CD14-positive monocyte (primary cell): Measurements from ENCODE around the gene ALS2CL. TPM values are rescaled to one million over a fixed set of nuclear protein-coding genes. Genes with fewer than 3 reads are reported as not detected.
A peak's percentile ranks its signal among the peaks of the same experiment; 100 is the strongest.

Source experiments
- DNase-seq, 3 donors: peaks; one replicate each; pipeline ENCODE4 v3.0.0-alpha.2; 2011 to 2022
- H2AFZ ChIP-seq: 2 replicates; pipeline ENCODE4 v1.6.0; 2012; ENCODE audit warnings: mild to moderate bottlenecking, low read depth, low read length, inconsistent platforms; ENCODE audit not compliant: insufficient read depth, poor library complexity, severe bottlenecking
- H3K27ac ChIP-seq, 2 donors: 1 replicate in 1 of 2; 2 replicates in 1 of 2; pipeline ENCODE4 v1.5.1; 2012 to 2013; ENCODE audit warnings: low read length in 2 of 2, control low read depth in 1 of 2, inconsistent platforms in 1 of 2, low read depth in 1 of 2, mild to moderate bottlenecking in 1 of 2
- H3K27me3 ChIP-seq, 2 donors: one replicate each; pipeline versions ENCODE4 v1.6.0 to v1.6.1; 2011 to 2013; ENCODE audit warnings: low read length in 2 of 2; ENCODE audit not compliant: control insufficient read depth in 2 of 2, insufficient read depth in 2 of 2
- H3K36me3 ChIP-seq, 2 donors: replicated peaks in 1 of 2; 1 replicate in 1 of 2; 2 replicates in 1 of 2; pipeline versions ENCODE4 v1.5.1 to v1.6.1; 2012 to 2013; ENCODE audit warnings: low read length in 2 of 2, control low read depth in 1 of 2, inconsistent platforms in 1 of 2, mild to moderate bottlenecking in 1 of 2; ENCODE audit not compliant: insufficient read depth in 2 of 2, control insufficient read depth in 1 of 2
- H3K4me1 ChIP-seq, 2 donors: 1 replicate in 1 of 2; 2 replicates in 1 of 2; pipeline versions ENCODE4 v1.5.1 to v1.6.1; 2012 to 2013; ENCODE audit warnings: low read length in 2 of 2, control low read depth in 1 of 2, inconsistent platforms in 1 of 2, mild to moderate bottlenecking in 1 of 2, moderate library complexity in 1 of 2; ENCODE audit not compliant: insufficient read depth in 2 of 2, control insufficient read depth in 1 of 2
- H3K4me2 ChIP-seq: replicated peaks from 2 replicates; pipeline ENCODE3; 2012; ENCODE audit warnings: low read length, moderate library complexity, mild to moderate bottlenecking; ENCODE audit not compliant: poor library complexity, severe bottlenecking; ENCODE audit errors: extremely low read depth
- H3K4me3 ChIP-seq, 3 experiments: fragments of 200-600 bp in 1 of 3; sonication (generic) in 1 of 3; replicated peaks in 1 of 3; 1 replicate in 2 of 3; 2 replicates in 1 of 3; pipeline ENCODE4 v1.5.1; 2011 to 2013; ENCODE audit warnings: low read length in 3 of 3, mild to moderate bottlenecking in 3 of 3, control low read depth in 2 of 3, low read depth in 2 of 3, inconsistent platforms in 1 of 3, moderate library complexity in 1 of 3
- H3K79me2 ChIP-seq: 2 replicates; pipeline ENCODE4 v1.6.0; 2012; ENCODE audit warnings: mild to moderate bottlenecking, control low read depth, inconsistent platforms, low read length, moderate library complexity; ENCODE audit not compliant: insufficient read depth
- H3K9ac ChIP-seq: 2 replicates; pipeline ENCODE4 v1.6.0; 2017; ENCODE audit warnings: low read length, mild to moderate bottlenecking; ENCODE audit not compliant: insufficient read depth, poor library complexity, severe bottlenecking
- H3K9me3 ChIP-seq, 2 donors: replicated peaks in 1 of 2; 1 replicate in 1 of 2; 2 replicates in 1 of 2; pipeline versions ENCODE4 v1.5.1 to v1.6.1; 2012 to 2013; ENCODE audit warnings: low read length in 2 of 2, control low read depth in 1 of 2; ENCODE audit not compliant: control insufficient read depth in 1 of 2, insufficient read depth in 1 of 2
- H4K20me1 ChIP-seq: 2 replicates; pipeline ENCODE4 v1.6.0; 2012; ENCODE audit warnings: mild to moderate bottlenecking, low read length, control low read depth, moderate library complexity; ENCODE audit not compliant: insufficient read depth
- H3K27ac Mint-ChIP-seq, 7 donors: one replicate each; pipeline ENCODE4 v1.8.0; 2020; ENCODE audit warnings: mild to moderate bottlenecking in 7 of 7, mixed read lengths in 7 of 7, moderate library complexity in 6 of 7, inconsistent platforms in 2 of 7
- H3K27me3 Mint-ChIP-seq, 3 donors: one replicate each; pipeline ENCODE4 v1.8.0; 2021 to 2022; ENCODE audit warnings: low read depth in 3 of 3, mild to moderate bottlenecking in 3 of 3, mixed read lengths in 3 of 3, moderate library complexity in 3 of 3, inconsistent platforms in 1 of 3
- H3K36me3 Mint-ChIP-seq, 2 donors: one replicate each; pipeline ENCODE4 v1.8.0; 2020; ENCODE audit warnings: mixed read lengths in 2 of 2, inconsistent platforms in 1 of 2, mild to moderate bottlenecking in 1 of 2
- H3K4me1 Mint-ChIP-seq: one replicate; pipeline ENCODE4 v1.8.0; 2020; ENCODE audit warnings: mild to moderate bottlenecking, mixed read lengths
- H3K4me3 Mint-ChIP-seq, 2 donors: one replicate each; pipeline ENCODE4 v1.8.0; 2020; ENCODE audit warnings: mild to moderate bottlenecking in 2 of 2, mixed read lengths in 2 of 2, moderate library complexity in 1 of 2
- H3K9me3 Mint-ChIP-seq, 7 donors: one replicate each; pipeline ENCODE4 v1.8.0; 2020 to 2022; ENCODE audit warnings: mixed read lengths in 7 of 7, mild to moderate bottlenecking in 6 of 7, moderate library complexity in 6 of 7, inconsistent platforms in 2 of 7
- WGBS: methylation state at CpG from one replicate; pipeline ENCODE4 v1.1.5; 2013; ENCODE audit warnings: missing lambda C conversion rate; ENCODE audit not compliant: insufficient coverage; 5-methylcytosine and 5-hydroxymethylcytosine counted together
- intact Hi-C, 2 donors: fragments of 100-400 bp; cut with micrococcal nuclease; formaldehyde crosslinking; loops; one replicate each; pipeline versions ENCODE4 v1.15.0 to v1.15.1; 2023
- polyA plus RNA-seq, 3 donors: library from polyadenylated mRNA; depleted of rRNA in 1 of 3; unstranded in 2 of 3; stranded (reverse) in 1 of 3; fragments of 300-500 nt in 2 of 3; fragments of >200 nt in 1 of 3; fragmentation: Illumina TruSeq in 2 of 3; gene quantifications; 1 replicate in 2 of 3; 2 replicates in 1 of 3; pipeline ENCODE4 v1.2.3, GENCODE V29; 2012 to 2021
- TF ChIP-seq, protein P1 (sequence below): fragments of 200-600 bp; IDR thresholded peaks from one replicate; pipeline ENCODE4 v1.8.0; 2022; ENCODE audit warnings: antibody characterized with exemption, mild to moderate bottlenecking

The ALS2CL gene
- polyA plus RNA-seq, 3 donors, result 0.38 to 5.7 (median 0.55) TPM

DNA sequence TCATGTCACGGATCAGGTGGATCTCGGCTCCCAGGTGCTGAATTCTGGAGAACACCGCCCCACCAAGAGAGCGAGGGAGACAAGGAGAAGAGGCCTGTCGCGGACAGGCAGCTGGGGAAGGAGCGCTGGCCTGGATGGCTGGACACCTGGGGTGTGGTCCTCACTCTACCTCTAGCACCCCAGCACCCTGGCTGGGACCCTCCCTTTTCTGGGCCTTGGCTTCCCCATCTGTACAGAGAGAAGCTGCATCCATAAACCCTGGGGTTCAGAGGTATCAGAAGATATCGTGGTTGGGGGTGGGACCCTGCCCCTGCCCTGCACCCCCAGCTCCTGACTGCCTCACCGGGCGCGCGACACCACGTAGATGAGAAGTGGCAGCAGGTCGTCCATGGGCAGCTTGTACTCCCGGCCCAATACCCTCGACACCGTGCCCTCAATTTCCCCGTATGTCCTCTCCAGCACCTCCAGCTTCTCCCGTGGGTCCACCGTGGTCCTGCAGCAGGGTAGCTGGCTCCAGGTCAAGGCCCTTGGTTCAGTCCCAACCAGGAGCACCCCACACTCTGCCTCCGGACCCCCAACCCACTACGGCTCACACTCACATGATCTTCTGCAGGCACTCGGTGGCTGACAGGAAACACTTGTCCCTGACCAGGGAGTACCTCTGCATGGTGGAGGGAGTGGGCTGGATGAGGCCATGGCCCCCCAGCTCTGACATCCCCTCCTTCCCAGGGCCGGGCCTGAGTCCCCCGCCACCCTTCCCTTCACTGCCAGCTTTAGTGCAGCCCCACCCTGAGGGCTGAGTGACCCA is 21.7 kb downstream of the ALS2CL start:
- H3K79me2 ChIP-seq, result no peaks in the 10 kb centered on the region
- no peaks in the 10 kb centered on the region for H3K27me3 ChIP-seq
- H3K9me3 ChIP-seq, result no peaks in the 10 kb centered on the region
- no peak overlapping the region for H2AFZ ChIP-seq
- H3K9ac ChIP-seq, result no peak overlapping the region
- H3K4me3 ChIP-seq, result no peak overlapping the region
- intact Hi-C loops, result no loop called here
- H3K27ac Mint-ChIP-seq, result peak overlapping the region in 2 of 7 donors; percentile 18 to 57
- H3K4me2 ChIP-seq, result no peak overlapping the region
- no peaks in the 10 kb centered on the region for H3K36me3 Mint-ChIP-seq
- no peaks in the 10 kb centered on the region for H3K4me1 ChIP-seq
- DNase-seq, result no peak
- peaks cover 0 to 2% (median 0%) of the 10 kb centered on the region in 7 donors for H3K9me3 Mint-ChIP-seq
- H3K36me3 ChIP-seq, result no peaks in the 10 kb centered on the region
- no peaks in the 10 kb centered on the region for H4K20me1 ChIP-seq
- TF ChIP-seq, protein P1, sequence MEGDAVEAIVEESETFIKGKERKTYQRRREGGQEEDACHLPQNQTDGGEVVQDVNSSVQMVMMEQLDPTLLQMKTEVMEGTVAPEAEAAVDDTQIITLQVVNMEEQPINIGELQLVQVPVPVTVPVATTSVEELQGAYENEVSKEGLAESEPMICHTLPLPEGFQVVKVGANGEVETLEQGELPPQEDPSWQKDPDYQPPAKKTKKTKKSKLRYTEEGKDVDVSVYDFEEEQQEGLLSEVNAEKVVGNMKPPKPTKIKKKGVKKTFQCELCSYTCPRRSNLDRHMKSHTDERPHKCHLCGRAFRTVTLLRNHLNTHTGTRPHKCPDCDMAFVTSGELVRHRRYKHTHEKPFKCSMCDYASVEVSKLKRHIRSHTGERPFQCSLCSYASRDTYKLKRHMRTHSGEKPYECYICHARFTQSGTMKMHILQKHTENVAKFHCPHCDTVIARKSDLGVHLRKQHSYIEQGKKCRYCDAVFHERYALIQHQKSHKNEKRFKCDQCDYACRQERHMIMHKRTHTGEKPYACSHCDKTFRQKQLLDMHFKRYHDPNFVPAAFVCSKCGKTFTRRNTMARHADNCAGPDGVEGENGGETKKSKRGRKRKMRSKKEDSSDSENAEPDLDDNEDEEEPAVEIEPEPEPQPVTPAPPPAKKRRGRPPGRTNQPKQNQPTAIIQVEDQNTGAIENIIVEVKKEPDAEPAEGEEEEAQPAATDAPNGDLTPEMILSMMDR, result no peak
- H3K4me1 Mint-ChIP-seq, result no peaks in the 10 kb centered on the region
- H3K4me3 Mint-ChIP-seq, result no peak overlapping the region
- WGBS, result 90% methylated on average over 17 of the region's 25 CpGs
- no peak overlapping the region for H3K27ac ChIP-seq
- peaks cover under 1 to 2% (median 2%) of the 10 kb centered on the region in 3 donors for H3K27me3 Mint-ChIP-seq

DNA sequence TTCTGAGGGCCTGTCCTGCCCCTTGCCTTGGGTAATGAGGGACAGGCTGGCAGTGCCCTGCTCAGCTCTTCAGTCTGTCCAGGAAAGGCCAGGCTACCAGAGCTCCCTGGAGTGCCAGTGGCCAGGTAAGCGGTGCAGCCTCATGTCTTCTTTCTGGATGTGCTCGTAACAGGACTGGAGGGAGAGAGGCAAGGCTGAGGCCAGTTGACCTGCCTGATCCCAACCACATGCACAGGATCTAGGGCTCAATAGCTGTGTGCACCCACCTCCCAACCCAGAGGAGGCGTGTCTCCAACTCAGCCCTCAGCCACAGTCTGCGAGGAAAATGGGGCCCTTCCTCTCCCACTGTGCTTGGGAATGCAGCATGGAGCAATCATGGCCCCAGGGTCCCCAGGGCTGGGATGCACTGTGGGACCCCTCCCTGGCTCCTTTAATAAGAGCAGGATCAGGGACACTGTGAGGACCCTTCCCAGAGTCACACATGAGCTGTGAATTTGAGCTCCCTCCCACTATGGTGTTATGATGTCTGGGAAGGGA is 22.5 kb downstream of the ALS2CL start:
- Mint-ChIP-seq H3K4me3 (no peak overlapping the region), H3K27me3 (peaks cover 1 to 2% (median 2%) of the 10 kb centered on the region in 3 donors), H3K27ac (peak overlapping the region in 3 of 7 donors; percentile 18 to 57 (median 20)), H3K36me3 (no peaks in the 10 kb centered on the region), H3K4me1 (no peaks in the 10 kb centered on the region), H3K9me3 (peaks cover 0 to 2% (median 0%) of the 10 kb centered on the region in 7 donors)
- no peaks in the 10 kb centered on the region for H3K36me3 ChIP-seq
- 100% methylated on average over 3 of the region's 4 CpGs for WGBS
- no peak overlapping the region for H3K4me2 ChIP-seq
- TF ChIP-seq, protein P1, result no peak
- no peaks in the 10 kb centered on the region for H3K27me3 ChIP-seq
- no peak for DNase-seq
- H2AFZ ChIP-seq, result no peak overlapping the region
- H3K4me3 ChIP-seq, result no peak overlapping the region
- no peak overlapping the region for H3K9ac ChIP-seq
- no peaks in the 10 kb centered on the region for H4K20me1 ChIP-seq
- intact Hi-C loops, result no loop called here
- no peaks in the 10 kb centered on the region for H3K4me1 ChIP-seq
- H3K79me2 ChIP-seq, result no peaks in the 10 kb centered on the region
- H3K9me3 ChIP-seq, result no peaks in the 10 kb centered on the region
- no peak overlapping the region for H3K27ac ChIP-seq
